ENCODE data around the gene RPL27.

Gene RPL27

DNA sequence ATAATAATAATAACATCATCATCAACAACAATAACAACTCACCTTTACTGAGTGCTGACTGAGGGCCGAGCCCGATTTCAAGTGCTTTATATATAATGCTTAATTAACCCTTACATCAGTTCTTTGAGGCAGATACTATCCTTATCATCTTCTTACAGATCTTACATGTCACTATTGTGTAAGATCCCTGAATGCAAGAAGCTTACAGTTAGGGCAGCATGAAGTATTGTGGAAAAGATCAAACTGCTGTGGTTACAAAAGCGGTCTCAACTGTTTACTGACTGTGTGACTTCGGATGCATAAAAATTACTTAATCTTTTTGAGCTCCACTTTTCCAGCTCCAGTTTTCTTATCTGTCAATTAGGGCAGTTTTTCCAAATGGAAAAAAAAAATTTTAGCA, 20.7 kb downstream of the RPL27 start:
- no peak for DNase-seq
- Histone ChIP-seq H3K9ac (ENCODE audit: low read depth, low read length) (no peak overlapping the region), H3K27ac (ENCODE audit: low read length) (no peak overlapping the region), H3K36me3 (ENCODE audit: insufficient read depth, low read length) (peaks cover 5% of the 10 kb centered on the region; the same call in 1 of the 2 replicates), H2AFZ (ENCODE audit: low read depth, low read length) (no peak overlapping the region), H3K4me2 (ENCODE audit: insufficient read depth, low read length) (no peak overlapping the region), H3K27me3 (ENCODE audit: insufficient read depth, low read length, poor library complexity) (peaks cover 6% of the 10 kb centered on the region), H3K4me1 (ENCODE audit: insufficient read depth, low read length) (peaks cover 20% of the 10 kb centered on the region), H3K4me3 (ENCODE audit: low read depth in 1 of 2, low read length in 2 of 2) (no peak overlapping the region), H3K9me3 (ENCODE audit: insufficient read depth, low read length, severe bottlenecking) (no peaks in the 10 kb centered on the region), H3K79me2 (ENCODE audit: insufficient read depth, low read length) (no peaks in the 10 kb centered on the region), H4K20me1 (ENCODE audit: insufficient read depth, low read length) (no peaks in the 10 kb centered on the region)
- TF ChIP-seq, protein P1, sequence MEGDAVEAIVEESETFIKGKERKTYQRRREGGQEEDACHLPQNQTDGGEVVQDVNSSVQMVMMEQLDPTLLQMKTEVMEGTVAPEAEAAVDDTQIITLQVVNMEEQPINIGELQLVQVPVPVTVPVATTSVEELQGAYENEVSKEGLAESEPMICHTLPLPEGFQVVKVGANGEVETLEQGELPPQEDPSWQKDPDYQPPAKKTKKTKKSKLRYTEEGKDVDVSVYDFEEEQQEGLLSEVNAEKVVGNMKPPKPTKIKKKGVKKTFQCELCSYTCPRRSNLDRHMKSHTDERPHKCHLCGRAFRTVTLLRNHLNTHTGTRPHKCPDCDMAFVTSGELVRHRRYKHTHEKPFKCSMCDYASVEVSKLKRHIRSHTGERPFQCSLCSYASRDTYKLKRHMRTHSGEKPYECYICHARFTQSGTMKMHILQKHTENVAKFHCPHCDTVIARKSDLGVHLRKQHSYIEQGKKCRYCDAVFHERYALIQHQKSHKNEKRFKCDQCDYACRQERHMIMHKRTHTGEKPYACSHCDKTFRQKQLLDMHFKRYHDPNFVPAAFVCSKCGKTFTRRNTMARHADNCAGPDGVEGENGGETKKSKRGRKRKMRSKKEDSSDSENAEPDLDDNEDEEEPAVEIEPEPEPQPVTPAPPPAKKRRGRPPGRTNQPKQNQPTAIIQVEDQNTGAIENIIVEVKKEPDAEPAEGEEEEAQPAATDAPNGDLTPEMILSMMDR (IDR thresholded peaks at IDR 0.05; ENCODE audit: borderline replicate concordance, extremely low read depth, low read length, poor library complexity, severe bottlenecking) = no peak
- no peak for TF ChIP-seq EZH2 (IDR thresholded peaks at IDR 0.05; ENCODE audit: borderline replicate concordance, low read depth, low read length, severe bottlenecking)
- ATAC-seq (ENCODE audit: insufficient read depth, low read depth) = no peak

DNA sequence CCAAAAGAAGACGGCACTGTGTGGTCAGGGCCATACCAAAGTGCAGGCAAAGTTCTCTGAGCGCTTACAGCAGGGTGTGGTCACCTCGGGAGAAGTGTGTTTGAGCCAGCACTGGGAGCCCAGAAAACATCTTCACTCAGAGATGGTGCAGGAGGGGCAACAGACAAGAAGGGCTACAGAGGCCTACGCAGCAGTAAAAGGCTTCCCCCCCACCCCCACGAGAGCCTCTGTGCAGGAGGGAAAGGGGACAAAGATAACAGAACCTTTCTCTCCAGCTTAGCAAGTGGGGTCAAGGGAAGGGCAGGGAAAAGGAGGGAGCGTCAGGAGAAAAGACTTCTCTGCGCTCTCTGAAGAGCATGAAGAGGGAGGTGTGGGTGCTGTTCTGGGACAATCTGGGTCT, 21.2 kb downstream of the RPL27 start:
- Histone ChIP-seq H2AFZ (ENCODE audit: low read depth, low read length) (no peak overlapping the region), H3K4me2 (ENCODE audit: insufficient read depth, low read length) (no peak overlapping the region), H4K20me1 (ENCODE audit: insufficient read depth, low read length) (no peaks in the 10 kb centered on the region), H3K79me2 (ENCODE audit: insufficient read depth, low read length) (no peaks in the 10 kb centered on the region), H3K4me1 (ENCODE audit: insufficient read depth, low read length) (peaks cover 23% of the 10 kb centered on the region), H3K9me3 (ENCODE audit: insufficient read depth, low read length, severe bottlenecking) (no peaks in the 10 kb centered on the region), H3K36me3 (ENCODE audit: insufficient read depth, low read length) (peaks cover 5% of the 10 kb centered on the region; the same call in 1 of the 2 replicates), H3K27ac (ENCODE audit: low read length) (no peak overlapping the region), H3K9ac (ENCODE audit: low read depth, low read length) (no peak overlapping the region), H3K27me3 (ENCODE audit: insufficient read depth, low read length, poor library complexity) (peaks cover 6% of the 10 kb centered on the region), H3K4me3 (ENCODE audit: low read depth in 1 of 2, low read length in 2 of 2) (no peak overlapping the region)
- DNase-seq (no peak), ATAC-seq (ENCODE audit: insufficient read depth, low read depth) (no peak)
- TF ChIP-seq EZH2 (IDR thresholded peaks at IDR 0.05; ENCODE audit: borderline replicate concordance, low read depth, low read length, severe bottlenecking) = no peak
- TF ChIP-seq, protein P1 (IDR thresholded peaks at IDR 0.05; ENCODE audit: borderline replicate concordance, extremely low read depth, low read length, poor library complexity, severe bottlenecking) = no peak

- no peaks in the 10 kb centered on the region for H3K79me2 ChIP-seq (ENCODE audit: insufficient read depth, low read length)
- no peaks in the 10 kb centered on the region for H3K9me3 ChIP-seq (ENCODE audit: insufficient read depth, low read length, severe bottlenecking)
- no peak overlapping the region for H3K9ac ChIP-seq (ENCODE audit: low read depth, low read length)
- no peak for DNase-seq
- 0 out of 2 replicates have a peak, but pooled peaks cover 3% of the 10 kb centered on the region for H3K36me3 ChIP-seq (ENCODE audit: insufficient read depth, low read length)
- no peaks in the 10 kb centered on the region for H4K20me1 ChIP-seq (ENCODE audit: insufficient read depth, low read length)
- H2AFZ ChIP-seq (ENCODE audit: low read depth, low read length) = no peak overlapping the region
- peaks cover 6% of the 10 kb centered on the region for H3K27me3 ChIP-seq (ENCODE audit: insufficient read depth, low read length, poor library complexity)
- H3K4me3 ChIP-seq (ENCODE audit: low read depth in 1 of 2, low read length in 2 of 2) = no peak overlapping the region
- H3K4me2 ChIP-seq (ENCODE audit: insufficient read depth, low read length) = no peak overlapping the region
- no peak overlapping the region for H3K27ac ChIP-seq (ENCODE audit: low read length)
- ATAC-seq (ENCODE audit: insufficient read depth, low read depth) = no peak
- peaks cover 28% of the 10 kb centered on the region for H3K4me1 ChIP-seq (ENCODE audit: insufficient read depth, low read length)
- no peak for TF ChIP-seq EZH2 (IDR thresholded peaks at IDR 0.05; ENCODE audit: borderline replicate concordance, low read depth, low read length, severe bottlenecking)
- TF ChIP-seq, protein P1 (IDR thresholded peaks at IDR 0.05; ENCODE audit: borderline replicate concordance, extremely low read depth, low read length, poor library complexity, severe bottlenecking) = no peak
Measured at GRCh38 chr17:43020030-43020621, 21.9 kb downstream of the RPL27 start.
